ENCODE data around the gene LMF2. TPM values are rescaled to one million over a fixed set of nuclear protein-coding genes. Genes with fewer than 3 reads are reported as not detected.

The LMF2 gene
- total and polyA plus RNA-seq, 2 of the 8 experiments (the other 6 are each of a cell fraction or from before 2014, with no cell fraction given) = 34.3 to 62.9 TPM

- TF ChIP-seq E2F6 (IDR thresholded peaks at IDR 0.05) (peak; percentile 87), KDM1A (IDR thresholded peaks at IDR 0.05; ENCODE audit: borderline replicate concordance, low read length) (no peak), CBX5 (IDR thresholded peaks at IDR 0.05; ENCODE audit: low read depth, low read length) (no peak), TBP (IDR thresholded peaks at IDR 0.05; ENCODE audit: low read depth, low read length) (peak; percentile 57; the same call in 1 of the 2 replicates), TAF7 (optimal IDR thresholded peaks at IDR 0.05; ENCODE audit: borderline replicate concordance, low read depth, low read length) (no peak), CHD1 (IDR thresholded peaks at IDR 0.05; ENCODE audit: low read depth, low read length) (no peak), POU5F1 (IDR thresholded peaks at IDR 0.05; ENCODE audit: low read depth, low read length) (no peak), SP4 (IDR thresholded peaks at IDR 0.05; ENCODE audit: low read length) (no peak), RFX5 (IDR thresholded peaks at IDR 0.05; ENCODE audit: borderline replicate concordance, low read depth, low read length) (no peak), CHD2 (IDR thresholded peaks at IDR 0.05; ENCODE audit: low read length) (peak; percentile 60; the same call in 1 of the 2 replicates), ZNF274 (IDR thresholded peaks at IDR 0.05; ENCODE audit: borderline replicate concordance, extremely low read depth, low read length) (no peak), CTCF (IDR thresholded peaks at IDR 0.05; ENCODE audit: control extremely low read depth in 1 of 3, insufficient read depth in 1 of 3, low read depth in 1 of 3, low read length in 3 of 3) (peak in 2 of 3 experiments; percentile 49 to 52; a peak in 3 of 4 replicates), POLR2A (IDR thresholded peaks at IDR 0.05; ENCODE audit: control extremely low read depth in 1 of 2, low read depth in 2 of 2, low read length in 2 of 2) (0 out of 3 replicates have a peak, but pooled peaks of 1 of the 2 experiments have one; percentile 33), RXRA (IDR thresholded peaks at IDR 0.05; ENCODE audit: insufficient read depth, low read depth, low read length) (no peak), MAX (IDR thresholded peaks at IDR 0.05) (peak; percentile 84), ATF3 (IDR thresholded peaks at IDR 0.05; ENCODE audit: insufficient read depth, low read depth, low read length) (peak; percentile 77), BRCA1 (IDR thresholded peaks at IDR 0.05; ENCODE audit: low read depth, low read length) (no peak), CBX8 (IDR thresholded peaks at IDR 0.05; ENCODE audit: borderline replicate concordance, low read depth, low read length) (no peak), ASH2L (IDR thresholded peaks at IDR 0.05; ENCODE audit: low read length) (no peak), RBBP5 (IDR thresholded peaks at IDR 0.05; ENCODE audit: borderline replicate concordance, low read depth, low read length) (no peak), SIRT6 (IDR thresholded peaks at IDR 0.05; ENCODE audit: low read length) (no peak)
These were observed 17.8 kb upstream of the LMF2 start, which contains the start of gene SCO2 (continued) for GRCh38 chr22:50525104-50525857.

Measured in H1 (cell line).